SW480 (cell line): ENCODE results near the gene WNK2.

Experiments
- DNase-seq: peaks from one replicate; pipeline ENCODE4 v3.0.0-alpha.2; 2016; ENCODE audit warnings: low spot score

WNK2 gene

DNA sequence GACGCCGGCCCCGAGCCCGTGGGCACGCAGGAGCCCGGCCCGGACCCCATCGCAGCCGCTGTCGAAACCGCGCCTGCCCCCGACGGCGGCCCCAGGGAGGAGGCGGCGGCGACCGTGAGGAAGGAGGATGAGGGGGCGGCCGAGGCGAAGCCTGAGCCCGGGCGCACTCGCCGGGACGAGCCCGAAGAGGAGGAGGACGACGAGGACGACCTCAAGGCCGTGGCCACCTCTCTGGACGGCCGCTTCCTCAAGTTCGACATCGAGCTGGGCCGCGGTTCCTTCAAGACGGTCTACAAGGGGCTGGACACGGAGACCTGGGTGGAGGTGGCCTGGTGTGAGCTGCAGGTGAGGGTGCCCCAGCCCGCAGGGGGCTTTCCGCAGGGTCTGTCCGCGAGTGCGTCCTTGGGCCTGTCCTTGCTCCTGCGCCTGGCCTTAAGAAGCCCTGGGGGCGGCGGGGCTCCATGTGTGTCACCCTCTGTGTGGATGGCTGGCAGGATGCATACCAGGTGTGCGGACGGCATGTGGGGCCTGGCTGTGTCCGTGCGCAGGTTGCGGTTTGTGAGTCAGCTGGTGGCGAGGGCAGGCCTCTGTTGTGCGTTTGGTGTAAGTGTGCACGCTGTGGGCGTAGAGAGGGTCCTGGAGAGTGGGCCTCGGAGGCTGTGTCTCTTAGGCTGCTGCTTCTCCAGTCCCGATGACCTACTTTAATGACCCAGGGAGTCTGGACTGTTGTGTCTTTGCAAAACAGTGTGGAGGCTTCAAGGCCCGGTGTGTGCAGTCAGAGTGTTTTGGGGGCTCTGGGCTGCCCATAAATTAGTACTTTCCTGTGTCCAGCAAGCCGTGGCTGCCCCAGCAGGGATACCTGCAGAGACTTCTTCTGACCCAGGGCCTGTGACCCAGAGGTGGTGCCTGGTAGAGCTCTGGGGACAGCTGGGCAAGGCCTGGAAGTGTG is 1.6 kb downstream of the WNK2 start:
- DNase-seq, result no peak

DNA sequence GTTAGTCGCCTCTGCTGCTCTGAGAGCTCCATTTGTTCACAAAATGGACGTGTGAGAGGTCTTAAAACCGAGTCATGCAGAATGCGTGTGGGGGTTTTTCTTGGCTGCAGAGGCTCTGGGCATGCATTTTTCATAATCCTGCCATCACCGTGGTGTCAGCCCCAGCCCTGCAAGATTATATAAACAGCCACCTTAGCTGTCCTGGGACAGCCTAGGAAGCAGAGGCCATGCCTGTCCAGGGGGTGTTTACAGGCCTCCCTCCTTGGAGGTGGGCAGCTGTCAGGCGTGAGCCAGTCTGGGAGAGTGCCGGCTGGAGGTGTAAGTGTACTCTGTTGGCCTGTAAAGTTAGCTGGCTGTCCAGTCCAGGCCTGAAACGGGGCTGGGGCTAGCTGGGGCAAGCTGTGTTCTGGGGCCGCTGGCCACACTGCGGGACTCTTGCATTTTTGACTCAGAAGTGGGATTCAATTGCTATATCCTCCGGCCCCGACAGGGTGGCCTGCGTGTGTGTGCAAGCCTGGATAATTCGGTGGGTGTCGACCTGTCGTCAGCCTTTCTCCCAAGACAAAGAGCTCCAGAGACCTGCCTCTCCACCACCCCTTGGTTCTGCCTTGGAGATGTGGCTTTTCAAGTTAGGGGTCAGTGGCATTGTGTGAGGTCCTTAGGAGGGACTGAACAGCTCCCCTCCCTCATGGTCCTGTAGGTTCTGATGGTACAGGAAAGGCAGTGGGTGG is 2.4 kb downstream of the WNK2 start:
- no peak for DNase-seq

DNA sequence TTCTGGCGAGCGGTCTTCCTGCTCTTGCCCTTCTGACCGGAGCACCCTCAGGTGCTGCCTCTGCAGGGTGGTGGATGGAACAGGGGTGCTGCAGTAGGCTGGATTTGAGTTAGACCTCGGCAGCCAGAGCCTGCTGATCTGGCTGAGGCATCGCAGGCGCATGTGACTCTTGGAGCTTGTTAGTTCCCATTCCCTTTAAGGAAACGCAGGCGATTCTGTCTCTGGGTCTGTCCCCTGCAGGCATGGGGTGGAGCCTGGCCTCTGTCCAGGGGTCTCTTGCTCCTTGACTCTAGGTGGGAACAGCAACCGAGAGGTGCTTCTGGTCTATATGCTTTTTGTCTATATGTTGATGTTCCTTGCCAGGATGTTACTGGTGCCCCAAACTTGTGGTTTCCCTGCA is 3.1 kb downstream of the WNK2 start:
- DNase-seq, result no peak

DNA sequence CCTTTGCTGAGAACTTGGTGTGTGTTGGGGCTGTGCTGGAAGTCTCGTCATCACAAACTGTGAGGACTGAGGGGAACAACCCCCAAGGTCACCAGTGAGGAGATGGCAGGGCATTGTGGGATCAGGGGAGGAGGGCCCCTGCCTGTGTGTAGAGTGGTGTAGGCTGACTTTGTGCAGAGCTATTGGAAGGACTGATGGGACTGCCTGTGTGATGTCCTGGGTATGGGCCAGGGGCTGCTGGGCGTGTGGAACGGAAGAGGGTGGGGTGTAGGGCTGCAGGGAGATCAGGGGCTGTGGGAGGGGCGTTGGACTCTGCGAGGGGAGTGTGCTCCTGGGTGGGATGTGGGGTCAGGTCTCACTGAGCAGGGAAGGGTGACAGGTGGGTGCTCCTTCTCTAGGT is 3.6 kb downstream of the WNK2 start:
- no peak for DNase-seq

DNA sequence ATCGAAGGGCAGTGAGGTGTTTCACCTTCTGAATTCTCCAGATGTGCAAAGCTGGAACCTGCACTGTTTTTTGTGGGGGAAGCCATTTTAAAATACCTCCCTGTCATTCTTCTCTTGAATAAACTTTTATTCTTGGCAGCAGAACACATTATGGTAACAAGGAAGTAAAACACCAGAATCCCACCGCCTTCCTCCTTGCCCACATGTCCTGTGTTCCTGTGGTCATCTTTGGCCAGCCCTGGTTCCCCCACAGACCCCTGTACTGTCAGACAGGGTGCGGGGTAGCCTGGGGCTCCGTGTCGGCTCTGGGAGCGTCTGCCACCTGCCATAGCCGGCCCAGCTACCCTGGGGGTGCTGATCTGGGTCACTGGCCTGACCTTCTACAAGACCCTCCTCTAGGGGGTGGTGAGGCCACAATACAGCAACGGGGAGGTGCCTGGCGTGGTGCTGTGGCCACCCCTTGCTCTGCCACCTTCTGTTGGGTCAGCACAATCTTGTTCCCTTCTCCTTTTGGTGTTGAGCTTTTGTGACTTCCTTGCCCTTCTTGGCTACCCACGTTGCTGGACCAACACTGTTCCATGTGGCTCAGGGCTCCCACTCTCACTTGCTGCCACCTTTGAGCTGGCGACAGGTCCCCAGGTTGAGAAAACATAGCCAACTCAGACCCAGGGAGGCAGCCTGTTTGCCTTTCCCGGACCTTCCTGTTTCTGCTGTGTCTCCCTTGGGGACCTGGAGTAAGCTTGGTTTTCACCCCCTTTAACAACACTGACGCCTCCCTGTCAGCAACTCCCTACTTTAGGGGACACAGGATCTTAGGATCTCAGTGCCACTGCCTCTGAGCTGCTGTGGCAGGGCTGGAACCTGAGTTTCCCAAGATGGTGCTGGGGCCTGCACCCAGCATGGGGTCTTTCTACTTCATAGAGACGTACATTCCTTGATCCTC is 4.8 kb downstream of the WNK2 start:
- DNase-seq, result no peak

DNA sequence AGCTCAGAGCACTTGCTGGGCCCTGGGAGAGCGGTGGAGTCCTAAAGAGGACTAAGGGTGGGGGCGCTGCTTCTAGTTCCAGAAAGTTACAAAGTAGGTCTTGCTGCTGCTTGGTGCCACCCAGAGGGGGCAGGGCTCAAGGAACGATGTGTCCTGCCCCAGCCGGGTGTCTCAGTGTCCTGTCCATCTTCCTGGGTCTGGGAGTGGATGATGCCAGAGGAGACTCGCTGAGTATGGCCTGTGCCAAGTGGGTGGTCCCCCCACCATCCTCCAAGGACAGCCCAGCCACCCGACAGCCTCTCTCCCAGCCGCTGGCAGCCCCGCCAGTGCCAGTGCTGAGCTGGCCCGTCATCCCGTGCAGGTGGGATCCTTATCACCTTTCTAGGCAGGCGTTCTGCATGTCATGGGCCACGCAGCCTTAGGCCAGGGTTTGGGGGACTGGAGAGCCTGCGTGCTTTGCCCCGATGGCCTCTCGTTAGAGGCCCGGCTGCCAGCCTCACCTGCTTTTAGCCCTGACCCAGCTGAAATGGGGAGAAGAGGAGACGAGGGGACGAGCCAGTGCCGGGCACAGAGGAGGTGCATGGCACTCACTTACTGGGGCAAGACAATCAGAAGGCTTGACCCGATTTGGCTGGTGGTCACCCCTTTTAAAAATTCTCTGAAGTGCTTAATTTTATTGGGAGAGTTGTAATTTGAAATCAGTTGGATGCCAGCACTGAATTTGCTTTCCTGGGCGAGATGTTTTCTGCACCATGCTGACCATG is 5.6 kb downstream of the WNK2 start:
- DNase-seq, result no peak

DNA sequence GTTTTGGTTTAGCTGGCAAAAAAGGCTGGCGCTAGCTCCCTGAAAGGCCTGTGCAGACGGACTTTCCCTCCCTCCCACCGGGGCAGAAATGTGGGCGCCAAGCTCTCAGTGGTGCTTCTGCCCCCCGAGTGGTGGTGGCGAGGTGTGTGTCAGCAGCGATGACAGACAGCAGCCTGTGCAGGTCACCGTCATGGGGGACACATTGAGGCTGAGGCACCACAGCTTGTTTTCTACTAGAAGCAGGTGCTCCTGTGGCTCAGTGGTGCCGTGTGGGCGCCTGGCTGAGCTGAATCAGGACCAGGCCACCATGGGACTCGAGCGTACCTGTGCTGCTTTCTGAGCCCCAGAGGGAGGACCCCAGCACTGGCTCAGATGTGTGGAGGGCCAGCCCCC is 6.2 kb downstream of the WNK2 start:
- DNase-seq, result no peak

DNA sequence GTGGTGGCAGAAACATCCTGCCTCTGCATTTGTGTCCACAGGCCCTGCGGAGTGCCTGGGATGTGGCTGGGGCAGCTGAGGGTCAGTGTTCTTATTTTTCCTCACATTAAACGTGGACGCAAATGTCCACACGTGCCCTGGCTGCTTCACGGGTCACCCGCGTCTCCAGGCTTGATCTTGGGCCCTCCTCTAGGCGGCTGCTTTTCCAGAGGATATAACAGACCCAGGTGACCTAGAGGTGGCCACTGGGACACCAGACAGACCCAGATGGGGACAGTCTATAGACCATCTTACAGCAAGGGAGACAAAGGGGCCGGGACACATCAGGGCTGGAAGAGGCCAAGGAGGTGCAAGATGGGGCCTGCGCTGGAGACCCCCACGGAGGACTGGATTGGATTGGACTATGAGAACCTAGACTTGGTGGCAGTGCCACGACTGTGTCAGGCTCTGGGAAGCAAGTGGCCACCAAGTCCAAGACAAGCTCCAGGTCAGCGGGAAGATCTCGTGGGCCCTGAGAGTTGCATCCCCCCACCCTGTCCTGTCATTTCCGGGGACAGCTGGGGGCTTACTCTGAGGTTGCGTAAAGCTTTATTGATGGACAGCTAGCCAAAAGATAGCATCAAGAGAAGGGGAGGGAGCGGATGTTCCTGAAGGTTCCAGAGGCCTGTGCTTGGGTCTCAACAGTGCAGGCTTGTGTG is 6.9 kb downstream of the WNK2 start:
- DNase-seq, result no peak

DNA sequence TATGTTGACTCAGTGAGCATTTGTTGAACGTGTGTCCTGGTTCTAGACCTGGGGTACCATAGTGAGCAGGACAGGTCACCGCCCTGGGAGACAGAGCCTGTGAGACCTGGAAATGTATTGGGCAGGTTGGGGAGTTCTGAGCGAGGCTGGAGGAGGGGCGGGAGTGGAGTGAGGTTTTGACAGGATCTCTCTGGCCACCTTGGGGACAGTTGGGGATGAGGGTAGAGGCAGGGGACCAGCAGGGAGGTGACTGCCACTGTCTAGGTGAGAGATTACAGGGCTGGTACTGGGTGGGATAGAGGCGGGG is 7.4 kb downstream of the WNK2 start:
- no peak for DNase-seq

DNA sequence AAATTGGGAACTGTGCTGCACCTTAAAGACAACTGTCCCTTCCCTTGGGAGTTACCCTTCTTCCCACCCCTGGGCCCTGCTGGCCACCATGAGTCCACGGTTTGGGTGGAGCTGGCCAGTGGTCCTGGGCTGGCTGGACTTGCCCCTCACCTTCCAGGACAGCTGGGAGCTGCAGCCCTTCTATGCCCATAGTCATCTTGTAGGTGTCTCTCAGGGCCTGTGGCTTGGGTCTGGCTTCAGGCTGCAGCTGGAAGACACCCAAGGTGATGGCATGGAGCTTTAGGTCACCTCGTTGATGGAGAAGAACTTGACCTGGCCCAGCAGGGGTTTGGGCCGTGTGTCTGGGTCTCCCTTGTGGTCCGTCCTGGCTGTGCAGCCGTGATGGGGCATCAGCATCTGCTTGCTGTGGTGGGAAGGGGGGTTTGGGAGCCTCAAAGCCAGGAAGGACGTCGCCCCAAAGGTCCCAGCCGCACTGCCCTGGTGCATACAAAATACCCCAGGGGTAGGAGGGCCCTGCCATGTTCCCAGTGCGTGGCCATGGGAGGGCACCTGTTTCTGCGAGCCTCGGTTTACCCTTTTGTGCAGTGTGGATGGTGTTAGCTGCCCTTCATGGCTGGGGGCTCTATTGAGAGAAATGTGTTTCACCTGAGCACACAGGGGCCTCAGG is 8.9 kb downstream of the WNK2 start:
- no peak for DNase-seq

DNA sequence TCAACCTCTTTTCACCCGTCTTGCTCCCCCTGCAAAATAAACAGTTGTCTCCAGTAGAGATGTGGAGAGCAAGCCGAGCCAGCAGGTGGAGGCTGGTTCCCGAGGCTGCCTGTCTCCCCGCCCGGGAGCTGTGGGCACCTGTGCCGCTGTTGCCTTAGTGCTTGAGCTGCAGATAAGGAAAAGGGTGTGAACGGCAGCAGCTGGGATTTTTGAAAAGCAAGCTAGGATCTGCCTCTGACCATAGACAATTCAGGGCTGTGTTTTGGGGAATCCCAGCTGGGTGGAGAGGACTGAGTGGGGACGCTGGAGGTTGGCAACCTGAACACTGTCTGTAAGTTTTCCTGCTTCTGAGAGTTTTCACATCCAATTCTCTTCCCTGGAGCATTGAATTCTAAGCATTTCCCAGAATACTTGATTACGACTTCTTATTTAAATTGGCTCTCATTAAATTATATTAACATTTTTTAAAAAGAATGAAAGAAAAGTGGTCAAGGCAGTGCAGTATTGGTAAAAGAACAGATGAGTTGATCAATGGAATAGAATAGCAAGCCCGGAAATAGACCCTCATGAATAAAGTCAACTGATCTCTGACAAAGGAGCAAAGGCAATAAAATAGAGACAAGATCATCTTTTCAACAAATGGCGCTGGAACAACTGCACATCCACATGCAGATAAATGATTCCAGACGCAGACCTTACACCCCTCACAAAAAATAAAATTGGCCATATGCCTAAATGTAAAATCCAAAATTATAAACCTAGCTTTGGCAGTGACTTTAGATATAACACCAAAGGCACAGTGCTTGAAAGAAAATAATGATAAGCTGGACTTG is 9.7 kb downstream of the WNK2 start:
- no peak for DNase-seq

DNA sequence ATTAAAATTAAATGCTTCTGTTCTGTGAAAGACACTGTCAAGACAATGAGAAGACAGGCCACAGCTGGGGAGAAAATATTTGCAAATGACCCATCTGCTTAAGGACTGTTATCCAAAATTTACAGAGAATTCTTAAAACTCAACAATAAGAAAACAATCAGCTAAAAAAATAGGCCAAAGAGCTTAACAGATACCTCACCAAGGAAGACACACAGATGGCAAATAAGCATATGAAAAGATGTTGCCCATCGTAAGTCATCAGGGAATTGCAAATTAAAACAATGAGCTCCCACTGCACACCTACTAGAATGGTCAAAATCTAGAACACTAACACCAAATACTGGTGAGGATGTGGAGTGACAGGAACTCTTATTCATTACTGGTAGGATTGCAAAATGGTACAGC is 10.3 kb downstream of the WNK2 start:
- DNase-seq, result no peak

DNA sequence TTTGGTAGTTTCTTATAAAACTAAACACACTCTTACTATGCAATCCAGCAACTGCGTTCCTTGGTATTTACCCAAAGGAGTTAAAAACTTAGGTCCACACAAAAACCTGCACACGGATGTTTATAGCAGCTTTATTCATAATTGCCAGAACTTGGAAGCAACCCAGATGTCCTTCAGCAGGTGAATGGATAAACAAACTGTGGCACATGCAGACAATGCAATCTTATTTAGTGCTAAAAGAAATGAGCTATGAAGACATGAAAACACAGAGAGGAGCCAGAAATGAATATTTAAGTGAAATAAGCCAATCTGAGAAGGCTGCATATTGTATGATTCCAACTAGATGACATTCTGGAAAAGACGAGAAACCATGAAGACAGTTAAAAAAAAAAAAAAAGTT is 10.7 kb downstream of the WNK2 start:
- DNase-seq, result no peak

DNA sequence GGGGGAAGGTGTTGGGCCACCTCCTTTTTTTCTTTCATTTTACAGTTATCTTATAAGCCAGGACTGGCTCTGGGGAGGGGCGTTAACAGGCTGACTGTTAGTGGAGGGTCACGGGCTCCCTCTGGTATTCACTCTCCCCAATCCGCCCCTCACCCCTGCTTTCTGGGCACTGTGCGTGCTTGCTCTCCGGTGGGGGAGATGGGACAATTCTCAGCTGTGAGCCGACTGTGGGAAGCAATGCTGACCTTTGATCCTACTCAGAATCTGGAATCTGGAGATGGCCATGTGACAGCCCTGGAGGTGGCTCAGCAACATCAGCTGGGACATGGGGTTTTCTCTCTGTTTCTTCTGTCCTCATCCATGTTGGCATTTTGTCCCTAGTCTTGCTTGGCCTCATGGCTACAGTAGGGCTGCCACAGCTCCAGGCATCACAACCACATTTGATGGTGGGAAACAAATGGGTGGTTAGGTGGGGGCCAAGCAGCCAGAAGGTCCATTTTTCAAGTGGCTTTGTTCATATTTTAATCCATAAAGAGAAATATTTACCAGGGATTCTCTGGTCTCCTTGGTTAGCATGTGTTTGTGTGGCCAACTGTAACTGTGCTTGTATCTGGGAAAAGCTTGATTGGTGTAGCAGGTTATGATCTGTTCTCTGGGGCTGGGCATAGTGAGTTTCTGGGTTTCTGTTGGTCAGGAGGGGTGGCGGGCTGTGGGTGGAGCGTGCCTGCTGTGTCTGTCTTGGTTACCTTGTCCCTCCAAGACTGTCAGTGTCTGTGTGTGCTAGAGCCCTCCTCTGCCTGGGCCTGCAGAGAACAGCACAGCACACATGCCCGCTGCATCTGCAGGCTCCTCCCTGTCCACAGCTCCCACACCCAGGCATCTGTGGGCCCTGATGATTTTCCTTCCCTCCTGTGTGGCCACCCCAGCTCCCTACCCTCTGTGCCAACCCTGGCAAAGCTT is 12.4 kb downstream of the WNK2 start:
- no peak for DNase-seq

DNA sequence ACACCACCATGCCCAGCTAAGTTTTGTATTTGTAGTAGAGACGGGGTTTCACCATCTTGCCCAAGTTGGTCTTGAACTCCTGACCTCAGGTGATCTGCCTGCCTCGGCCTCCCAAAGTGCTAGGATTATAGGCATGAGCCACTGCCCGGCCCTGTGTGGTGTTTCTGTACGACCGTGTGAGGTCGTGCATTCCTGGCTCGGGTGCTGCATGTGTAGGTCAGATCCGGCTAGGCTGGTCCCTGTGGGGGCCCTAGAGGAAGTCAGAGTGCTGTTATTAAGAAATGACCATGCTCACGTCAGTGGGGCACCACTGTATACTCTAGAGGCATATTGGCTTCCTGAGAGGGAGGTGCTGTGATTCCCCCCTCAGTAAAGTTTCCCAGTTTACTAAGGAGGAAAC is 13.7 kb downstream of the WNK2 start:
- no peak for DNase-seq

DNA sequence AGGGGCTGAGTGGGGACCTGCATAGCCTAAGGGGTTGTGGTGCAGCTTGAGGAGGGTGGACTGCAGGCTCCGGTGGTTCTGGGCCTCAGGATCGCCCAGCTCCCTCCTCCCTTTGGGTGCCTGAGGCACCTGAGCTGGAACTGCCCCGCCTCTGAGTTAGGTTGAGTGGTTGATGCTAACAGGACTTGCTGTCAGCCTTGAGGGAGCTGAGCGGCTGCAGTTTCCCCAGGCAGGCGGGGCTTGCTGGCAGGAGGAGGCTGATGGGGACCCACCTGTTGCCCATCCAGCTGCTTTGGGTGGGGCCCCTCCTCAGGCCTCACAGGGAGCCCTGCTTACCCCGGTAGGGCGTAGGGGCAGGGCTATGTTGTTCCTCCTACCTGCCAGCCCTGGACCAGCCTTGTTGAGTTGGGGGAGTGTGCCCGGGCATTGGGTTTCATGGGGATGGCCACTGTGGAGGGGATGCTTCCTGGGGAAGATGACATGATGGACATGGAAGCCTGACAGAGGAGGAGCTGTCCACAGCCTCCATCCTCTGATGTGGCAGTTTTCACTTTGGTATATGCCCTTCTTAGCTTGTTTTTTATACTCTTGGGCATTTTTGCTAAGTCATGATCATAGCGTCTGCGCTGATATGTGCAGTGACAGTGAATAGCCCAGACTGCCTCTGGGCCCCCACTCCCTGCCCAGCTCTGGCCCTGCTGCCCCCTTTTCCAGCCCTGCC is 14.3 kb downstream of the WNK2 start:
- DNase-seq, result no peak

DNA sequence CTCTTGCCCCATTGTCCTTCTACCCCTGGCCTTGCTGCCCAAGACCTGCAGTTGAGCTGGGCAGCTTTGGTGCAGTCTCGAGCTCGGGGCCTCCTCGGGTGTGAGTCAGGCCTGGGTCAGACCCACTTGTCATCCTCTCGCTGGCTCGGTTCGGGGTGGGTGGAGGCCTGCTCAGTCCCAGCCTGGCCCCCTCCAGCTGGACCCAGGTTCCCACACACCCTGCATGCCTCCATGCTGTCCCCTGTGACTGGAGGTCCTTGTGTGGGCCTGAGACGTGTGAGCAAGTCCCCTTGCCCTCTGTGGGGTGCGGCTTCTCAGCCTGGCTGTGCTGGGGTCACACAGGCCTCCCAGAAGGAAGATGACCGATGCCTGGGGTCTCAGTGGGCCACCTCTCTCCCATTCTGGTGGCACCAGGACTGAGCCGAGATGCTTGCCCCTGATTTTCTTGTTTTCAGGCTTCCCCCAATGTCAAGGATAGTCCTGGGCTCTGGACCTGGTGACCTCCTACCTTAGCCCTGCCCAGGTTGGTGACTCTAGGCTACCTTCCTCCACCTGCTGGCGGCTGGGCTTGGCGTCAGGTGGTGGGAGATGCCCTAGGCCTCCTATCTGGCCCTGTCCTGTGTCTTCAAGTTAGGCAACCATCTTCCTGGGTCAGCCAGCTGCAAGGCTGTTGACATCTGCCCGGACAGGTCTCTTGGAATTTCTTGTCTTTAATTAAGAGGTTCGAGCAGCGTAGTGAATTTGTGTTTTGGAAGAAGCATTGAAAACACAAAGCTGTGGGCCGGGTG is 15.1 kb downstream of the WNK2 start:
- no peak for DNase-seq
